Measurements from ENCODE around the gene ATP8B1. TPM values are rescaled to one million over a fixed set of nuclear protein-coding genes. Genes with fewer than 3 reads are reported as not detected.
A peak's percentile ranks its signal among the peaks of the same experiment; 100 is the strongest.

The ATP8B1 gene
- total RNA-seq, 4 donors from 2014 or later: 120 to 321 (median 252) TPM

GRCh38 chr18:57811477-57812125 lies 8.5 kb upstream of the ATP8B1 start:
- Histone ChIP-seq H3K36me3 (no peaks in the 10 kb centered on the region), H3K9me3 (peaks cover 7 to 9% of the 10 kb centered on the region in 2 donors), H3K4me3 (no peak overlapping the region), H3K4me1 (peaks cover 8 to 23% (median 13%) of the 10 kb centered on the region in 4 donors), H3K27me3 (no peaks in the 10 kb centered on the region), H3K27ac (no peak overlapping the region)
- no peak for DNase-seq
- in situ Hi-C loops (cut with MboI; ENCODE audit: low pct_ligation_motif_present in 1 of 4, low pct_unique_long_range_greater_than_20kb in 1 of 4, low sequenced_read_pairs in 3 of 4) (no loop called here), intact Hi-C loops (cut with DNase I; ENCODE audit: low total_unique reads) (no loop called here)
- 69 to 73% methylated on average over 4 of the region's 4 CpGs for WGBS, 2 donors (ENCODE audit: low coverage in 1 of 2)
- TF ChIP-seq EP300 (IDR thresholded peaks at IDR 0.05; ENCODE audit: low read depth) (no peak), POLR2A (IDR thresholded peaks at IDR 0.05) (no peak), POLR2AphosphoS5 (IDR thresholded peaks at IDR 0.05) (no peak), CTCF (IDR thresholded peaks at IDR 0.05) (no peak)

- intact Hi-C loops (cut with DNase I; ENCODE audit: low total_unique reads): no loop called here
- Histone ChIP-seq H3K9me3 (peaks cover 7 to 9% of the 10 kb centered on the region in 2 donors), H3K36me3 (no peaks in the 10 kb centered on the region), H3K27ac (peak overlapping the region in 1 of 4 donors; percentile 25), H3K4me3 (no peak overlapping the region), H3K4me1 (peaks cover 8 to 30% (median 14%) of the 10 kb centered on the region in 4 donors), H3K27me3 (no peaks in the 10 kb centered on the region)
- DNase-seq: no peak
- in situ Hi-C loops (cut with MboI; ENCODE audit: low pct_ligation_motif_present in 1 of 4, low pct_unique_long_range_greater_than_20kb in 1 of 4, low sequenced_read_pairs in 3 of 4): no loop called here
- TF ChIP-seq EP300 (IDR thresholded peaks at IDR 0.05; ENCODE audit: low read depth): no peak
- TF ChIP-seq POLR2AphosphoS5 (IDR thresholded peaks at IDR 0.05): no peak
- TF ChIP-seq CTCF (IDR thresholded peaks at IDR 0.05): no peak
- TF ChIP-seq POLR2A (IDR thresholded peaks at IDR 0.05): no peak
Observed at GRCh38 chr18:57809190-57809589, 6.1 kb upstream of the ATP8B1 start.

GRCh38 chr18:57807336-57808117 lies 4.4 kb upstream of the ATP8B1 start:
- in situ Hi-C loops (cut with MboI; ENCODE audit: low pct_ligation_motif_present in 1 of 4, low pct_unique_long_range_greater_than_20kb in 1 of 4, low sequenced_read_pairs in 3 of 4) (no loop called here), intact Hi-C loops (cut with DNase I; ENCODE audit: low total_unique reads) (no loop called here)
- H3K27me3 ChIP-seq: peaks cover 8% of the 10 kb centered on the region
- 26 to 31% methylated on average over 2 of the region's 2 CpGs for WGBS, 2 donors (ENCODE audit: low coverage in 1 of 2)
- no peak for DNase-seq
- no peak overlapping the region for H3K4me3 ChIP-seq
- H3K9me3 ChIP-seq: peaks cover 5 to 7% of the 10 kb centered on the region in 2 donors
- peak overlapping the region; percentile 49 to 73 (median 66) for H3K27ac ChIP-seq
- H3K4me1 ChIP-seq: peaks cover 8 to 32% (median 15%) of the 10 kb centered on the region in 4 donors
- no peak for TF ChIP-seq EP300 (IDR thresholded peaks at IDR 0.05; ENCODE audit: low read depth)
- TF ChIP-seq CTCF (IDR thresholded peaks at IDR 0.05): no peak
- no peak for TF ChIP-seq POLR2AphosphoS5 (IDR thresholded peaks at IDR 0.05)
- TF ChIP-seq POLR2A (IDR thresholded peaks at IDR 0.05): no peak
- no peaks in the 10 kb centered on the region for H3K36me3 ChIP-seq

GRCh38 chr18:57806978-57807285 lies 3.8 kb upstream of the ATP8B1 start:
- intact Hi-C loops (cut with DNase I; ENCODE audit: low total_unique reads): no loop called here
- in situ Hi-C loops (cut with MboI; ENCODE audit: low pct_ligation_motif_present in 1 of 4, low pct_unique_long_range_greater_than_20kb in 1 of 4, low sequenced_read_pairs in 3 of 4): no loop called here
- Histone ChIP-seq H3K36me3 (no peaks in the 10 kb centered on the region), H3K27me3 (peaks cover 14% of the 10 kb centered on the region), H3K4me1 (peaks cover 8 to 34% (median 17%) of the 10 kb centered on the region in 4 donors), H3K4me3 (no peak overlapping the region), H3K27ac (peak overlapping the region; percentile 49 to 73 (median 66)), H3K9me3 (peaks cover 0 to 3% of the 10 kb centered on the region in 2 donors)
- no peak for DNase-seq
- 24 to 35% methylated on average over 3 of the region's 3 CpGs for WGBS, 2 donors (ENCODE audit: low coverage in 1 of 2)
- TF ChIP-seq CTCF (IDR thresholded peaks at IDR 0.05): no peak
- no peak for TF ChIP-seq POLR2A (IDR thresholded peaks at IDR 0.05)
- TF ChIP-seq EP300 (IDR thresholded peaks at IDR 0.05; ENCODE audit: low read depth): no peak
- TF ChIP-seq POLR2AphosphoS5 (IDR thresholded peaks at IDR 0.05): peak in 1 of 3 donors; percentile 18

Data from transverse colon (tissue), 4 donors.